Neural cell (in vitro differentiated cells): Measurements from ENCODE around the gene C2orf74. TPM values are rescaled to one million over a fixed set of nuclear protein-coding genes. Genes with fewer than 3 reads are reported as not detected.
"Not testable (repeated sequence)": the region's sequence is repeated elsewhere in the genome, so short reads cannot be mapped to it uniquely, and the experiment has no call there.

ENCODE experiments used
- H2AFZ ChIP-seq: fragments of 200-600, 300-800 bp; sonication (generic), shearing (Covaris generic); 2 replicates; pipeline ENCODE4 v1.6.0; 2014; ENCODE audit warnings: low read depth, mild to moderate bottlenecking, antibody characterized with exemption, low read length, moderate library complexity
- H3F3A ChIP-seq: fragments of 200-600 bp; shearing (Covaris generic); 2 replicates; pipeline ENCODE4 v1.6.1; 2016; ENCODE audit warnings: mild to moderate bottlenecking, moderate library complexity, mixed read lengths, antibody characterized with exemption, low read length; ENCODE audit not compliant: insufficient read depth, poor library complexity, severe bottlenecking
- H3K27ac ChIP-seq: fragments of 200-600, 300-800 bp; sonication (generic), shearing (Covaris generic); 2 replicates; pipeline ENCODE4 v1.5.1; 2014; ENCODE audit warnings: mild to moderate bottlenecking, low read length, moderate library complexity
- H3K27me3 ChIP-seq: fragments of 300-800, 200-600 bp; sonication (generic), shearing (Covaris generic); 2 replicates; pipeline ENCODE4 v1.6.0; 2014; ENCODE audit warnings: mild to moderate bottlenecking, low read depth, low read length, moderate library complexity; ENCODE audit not compliant: insufficient read depth
- H3K36me3 ChIP-seq: fragments of 300-800, 200-600 bp; sonication (generic), shearing (Covaris generic); 2 replicates; pipeline ENCODE4 v1.5.1; 2014; ENCODE audit warnings: mild to moderate bottlenecking, antibody characterized with exemption, low read length, moderate library complexity; ENCODE audit not compliant: insufficient read depth
- H3K4me2 ChIP-seq: fragments of 300-800, 200-600 bp; sonication (generic), shearing (Covaris generic); 2 replicates; pipeline ENCODE4 v1.6.0; 2014; ENCODE audit warnings: mild to moderate bottlenecking, low read length
- H3K4me3 ChIP-seq: fragments of 300-800, 200-600 bp; sonication (generic), shearing (Covaris generic); 2 replicates; pipeline ENCODE4 v1.5.1; 2014; ENCODE audit warnings: mild to moderate bottlenecking, low read length, moderate library complexity
- H3K79me2 ChIP-seq: fragments of 200-600 bp; shearing (Covaris generic); replicated peaks from 2 replicates; pipeline ENCODE4 v1.6.0; 2014; ENCODE audit warnings: mild to moderate bottlenecking, low read length, moderate library complexity; ENCODE audit not compliant: insufficient read depth
- H3K9ac ChIP-seq: fragments of 300-800, 200-600 bp; sonication (generic), shearing (Covaris generic); 2 replicates; pipeline ENCODE4 v1.6.1; 2016; ENCODE audit warnings: mild to moderate bottlenecking, low read length, mixed read lengths
- H3K9me2 ChIP-seq: fragments of 200-600 bp; shearing (Covaris generic); 2 replicates; pipeline ENCODE4 v1.6.1; 2016; ENCODE audit warnings: mild to moderate bottlenecking, low read length, mixed read lengths; ENCODE audit not compliant: insufficient read depth
- H3K9me3 ChIP-seq: fragments of 200-600, 300-800 bp; sonication (generic), shearing (Covaris generic); 2 replicates; pipeline ENCODE4 v1.6.1; 2016; ENCODE audit warnings: mild to moderate bottlenecking, mixed run types, low read length, moderate library complexity, mixed read lengths
- H4K20me1 ChIP-seq: fragments of 200-600 bp; shearing (Covaris generic); 2 replicates; pipeline ENCODE4 v1.6.1; 2016; ENCODE audit warnings: mild to moderate bottlenecking, mixed run types; ENCODE audit not compliant: insufficient read depth
- CTCF ChIP-seq: fragments of 450-650 bp; IDR thresholded peaks from 2 replicates; pipeline ENCODE4 v1.5.1; 2014; ENCODE audit warnings: antibody characterized with exemption, mild to moderate bottlenecking, moderate library complexity; ENCODE audit not compliant: poor library complexity, severe bottlenecking
- EP300 ChIP-seq: fragments of 450-650 bp; conservative IDR thresholded peaks from 2 replicates; pipeline ENCODE4 v1.6.1; 2014; ENCODE audit warnings: antibody characterized with exemption, mild to moderate bottlenecking, moderate library complexity; ENCODE audit not compliant: poor library complexity, severe bottlenecking
- EZH2 ChIP-seq: fragments of 200-600, 300-800 bp; shearing (Covaris generic), sonication (generic); IDR thresholded peaks from 2 replicates; pipeline ENCODE4 v1.6.1; 2014; ENCODE audit warnings: antibody characterized with exemption, low read length, borderline replicate concordance, mild to moderate bottlenecking; ENCODE audit not compliant: insufficient read depth, poor library complexity, severe bottlenecking
- MXI1 ChIP-seq: fragments of 450-650 bp; conservative IDR thresholded peaks from 2 replicates; pipeline ENCODE4 v1.6.1; 2014; ENCODE audit warnings: antibody characterized with exemption, mild to moderate bottlenecking; ENCODE audit not compliant: poor library complexity, severe bottlenecking
- POLR2AphosphoS5 ChIP-seq: IDR thresholded peaks from 2 replicates; pipeline ENCODE4 v1.6.1; 2012
- RAD21 ChIP-seq: fragments of 450-650 bp; conservative IDR thresholded peaks from 2 replicates; pipeline ENCODE4 v1.6.1; 2014; ENCODE audit warnings: antibody characterized with exemption, mild to moderate bottlenecking, moderate library complexity
- REST ChIP-seq: IDR thresholded peaks from 2 replicates; pipeline ENCODE4 v1.6.1; 2012; ENCODE audit warnings: borderline replicate concordance
- SMC3 ChIP-seq: fragments of 450-650 bp; conservative IDR thresholded peaks from 2 replicates; pipeline ENCODE4 v1.6.1; 2014; ENCODE audit warnings: antibody characterized with exemption, mild to moderate bottlenecking, moderate library complexity; ENCODE audit not compliant: poor library complexity
- TAF1 ChIP-seq: IDR thresholded peaks from 2 replicates; pipeline ENCODE4 v1.6.1; 2012; ENCODE audit warnings: low read depth
- polyA plus RNA-seq: library from polyadenylated mRNA; depleted of rRNA; stranded (reverse); fragments of >200 nt; gene quantifications from 2 replicates; pipeline ENCODE4 v1.2.3, GENCODE V29; 2014

C2orf74 gene
- polyA plus RNA-seq, 1 donor from 2014 or later: 27.1 TPM

- Histone ChIP-seq H3F3A (no peaks in the 10 kb centered on the region), H3K36me3 (peaks cover 26% of the 10 kb centered on the region), H3K9ac (no peak overlapping the region), H4K20me1 (no peaks in the 10 kb centered on the region), H3K4me3 (no peak overlapping the region), H3K9me2 (no peaks in the 10 kb centered on the region), H2AFZ (no peak overlapping the region), H3K27me3 (no peaks in the 10 kb centered on the region), H3K9me3 (no peaks in the 10 kb centered on the region), H3K27ac (no peak overlapping the region), H3K4me2 (no peak overlapping the region), H3K79me2 (no peaks in the 10 kb centered on the region)
- no peak for TF ChIP-seq SMC3
- no peak for TF ChIP-seq REST
- no peak for TF ChIP-seq RAD21
- no peak for TF ChIP-seq EZH2
- no peak for TF ChIP-seq TAF1
- TF ChIP-seq POLR2AphosphoS5: no peak
- no peak for TF ChIP-seq EP300
- TF ChIP-seq MXI1: no peak
- no peak for TF ChIP-seq CTCF
Measured at GRCh38 chr2:61193670-61194561, 31.9 kb downstream of the C2orf74 start.

- not testable (repeated sequence) for H3K9me2 ChIP-seq, H3K27me3 ChIP-seq, H3K79me2 ChIP-seq, H2AFZ ChIP-seq, H3K4me2 ChIP-seq, H3F3A ChIP-seq, H3K4me3 ChIP-seq, H3K9ac ChIP-seq, H3K9me3 ChIP-seq, H3K27ac ChIP-seq, H4K20me1 ChIP-seq
- peaks cover 26% of the 10 kb centered on the region for H3K36me3 ChIP-seq
Measured at GRCh38 chr2:61194646-61195045, 32.7 kb downstream of the C2orf74 start.
